ENCODE measurements around the gene SOST. TPM values are rescaled to one million over a fixed set of nuclear protein-coding genes. Genes with fewer than 3 reads are reported as not detected.

Gene SOST
- total RNA-seq, 1 experiment from 2014 or later = not detected

DNA sequence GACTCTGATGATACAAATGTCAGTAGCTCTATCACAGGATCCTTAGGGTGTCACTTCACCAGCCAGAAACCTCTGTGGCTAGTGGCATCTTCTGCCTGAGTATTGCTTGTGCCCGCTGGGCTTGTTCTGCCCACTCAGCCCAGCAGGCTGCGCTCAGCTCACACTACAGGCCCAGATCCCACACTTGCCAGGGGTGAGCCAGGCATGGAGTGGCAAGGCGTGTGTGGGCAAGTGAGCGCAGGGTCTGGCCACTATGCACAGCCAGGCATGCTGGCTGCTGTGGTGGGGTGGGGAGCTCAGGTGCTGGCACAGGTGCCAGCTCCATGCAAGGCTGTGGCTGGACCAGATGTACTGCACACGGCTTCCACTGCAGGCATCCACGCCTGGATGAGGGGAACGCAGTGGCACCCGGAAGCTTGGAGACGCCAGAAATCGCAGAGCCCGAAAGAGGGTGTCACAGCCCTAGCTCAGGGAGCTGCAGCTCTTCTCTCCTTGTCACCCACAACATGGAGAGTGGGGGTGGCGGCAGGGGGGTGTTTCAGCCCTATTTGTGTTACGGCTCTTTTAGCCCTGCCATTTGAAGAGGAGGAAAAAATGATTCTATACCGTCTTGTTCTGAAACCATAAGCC, 31.8 kb upstream of the SOST start:
- Histone ChIP-seq H3K4me2 (ENCODE audit: insufficient read depth, insufficient read length, low read length) (no peak overlapping the region), H4K8ac (replicated peaks; ENCODE audit: insufficient read length, low read depth, low read length) (no peak overlapping the region), H3K79me2 (ENCODE audit: insufficient read depth, low read length) (no peaks in the 10 kb centered on the region), H3K4me1 (ENCODE audit: insufficient read depth, low read length) (peaks cover 2% of the 10 kb centered on the region; the same call in 1 of the 2 replicates), H2AFZ (ENCODE audit: low read length) (no peak overlapping the region), H2BK12ac (ENCODE audit: insufficient read length, low read depth, low read length) (no peak overlapping the region), H3T11ph (ENCODE audit: low read length) (no peak overlapping the region), H3K23me2 (ENCODE audit: insufficient read length, low read depth, low read length, poor library complexity, severe bottlenecking) (no peaks in the 10 kb centered on the region), H3K9me3 (ENCODE audit: control insufficient read depth, low read depth, low read length) (no peaks in the 10 kb centered on the region), H4K5ac (ENCODE audit: insufficient read length, low read depth, low read length) (no peak overlapping the region), H3K27me3 (ENCODE audit: insufficient read depth, low read length) (no peaks in the 10 kb centered on the region), H3K23ac (ENCODE audit: insufficient read length, low read depth, low read length) (no peak overlapping the region), H3K27ac (ENCODE audit: insufficient read length, low read depth, low read length) (no peak overlapping the region), H3K79me1 (ENCODE audit: insufficient read depth, low read depth, low read length, poor library complexity, severe bottlenecking) (no peaks in the 10 kb centered on the region), H3K14ac (ENCODE audit: insufficient read depth, low read length) (no peak overlapping the region), H3K4ac (ENCODE audit: low read depth, low read length) (no peak overlapping the region), H2BK120ac (ENCODE audit: low read depth, low read length, poor library complexity, severe bottlenecking) (no peak overlapping the region), H2AK5ac (ENCODE audit: insufficient read length, low read length) (no peak overlapping the region), H3K9ac (ENCODE audit: extremely low read depth, insufficient read length, low read length) (no peak overlapping the region), H2BK5ac (ENCODE audit: insufficient read length, low read length) (no peak overlapping the region), H3K18ac (ENCODE audit: insufficient read length, low read depth, low read length) (no peak overlapping the region), H3K56ac (ENCODE audit: insufficient read length, low read depth, low read length) (no peak overlapping the region), H4K20me1 (ENCODE audit: control insufficient read depth, insufficient read depth, insufficient read length) (no peaks in the 10 kb centered on the region), H2BK20ac (ENCODE audit: low read depth, low read length, poor library complexity, severe bottlenecking) (no peak overlapping the region), H4K91ac (ENCODE audit: insufficient read length, low read depth, low read length) (no peak overlapping the region), H2BK15ac (ENCODE audit: low read depth, low read length) (no peak overlapping the region)
- TF ChIP-seq, protein P1, sequence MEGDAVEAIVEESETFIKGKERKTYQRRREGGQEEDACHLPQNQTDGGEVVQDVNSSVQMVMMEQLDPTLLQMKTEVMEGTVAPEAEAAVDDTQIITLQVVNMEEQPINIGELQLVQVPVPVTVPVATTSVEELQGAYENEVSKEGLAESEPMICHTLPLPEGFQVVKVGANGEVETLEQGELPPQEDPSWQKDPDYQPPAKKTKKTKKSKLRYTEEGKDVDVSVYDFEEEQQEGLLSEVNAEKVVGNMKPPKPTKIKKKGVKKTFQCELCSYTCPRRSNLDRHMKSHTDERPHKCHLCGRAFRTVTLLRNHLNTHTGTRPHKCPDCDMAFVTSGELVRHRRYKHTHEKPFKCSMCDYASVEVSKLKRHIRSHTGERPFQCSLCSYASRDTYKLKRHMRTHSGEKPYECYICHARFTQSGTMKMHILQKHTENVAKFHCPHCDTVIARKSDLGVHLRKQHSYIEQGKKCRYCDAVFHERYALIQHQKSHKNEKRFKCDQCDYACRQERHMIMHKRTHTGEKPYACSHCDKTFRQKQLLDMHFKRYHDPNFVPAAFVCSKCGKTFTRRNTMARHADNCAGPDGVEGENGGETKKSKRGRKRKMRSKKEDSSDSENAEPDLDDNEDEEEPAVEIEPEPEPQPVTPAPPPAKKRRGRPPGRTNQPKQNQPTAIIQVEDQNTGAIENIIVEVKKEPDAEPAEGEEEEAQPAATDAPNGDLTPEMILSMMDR (conservative IDR thresholded peaks at IDR 0.05) = peak; percentile 56
- no CpG with 5 or more reads among the region's 14 CpGs for WGBS (ENCODE audit: extremely low coverage, insufficient read length, low lambda C conversion rate)
- H3K4me3 Mint-ChIP-seq = no peak overlapping the region
- H3K27me3 Mint-ChIP-seq (ENCODE audit: low read depth) = peaks cover 27% of the 10 kb centered on the region
- peaks cover 3 to 8% of the 10 kb centered on the region in 2 experiments; a peak in 3 of 5 replicates for H3K9me3 Mint-ChIP-seq
- DNase-seq = peak; percentile 65
- no peak overlapping the region for H3K27ac Mint-ChIP-seq
- H3K4me1 Mint-ChIP-seq = peaks cover 9 to 10% of the 10 kb centered on the region in 2 experiments
- H3K36me3 Mint-ChIP-seq (ENCODE audit: insufficient read depth in 1 of 3, low read depth in 3 of 3) = no peaks in the 10 kb centered on the region; a peak in 1 of 7 replicates

All from H9 (cell line).